ENCODE measurements around the gene ELF4. TPM values are rescaled to one million over a fixed set of nuclear protein-coding genes. Genes with fewer than 3 reads are reported as not detected.

ELF4 gene
- total RNA-seq, 4 donors from 2014 or later: 4.5 to 9.5 (median 7.5) TPM

- no peak for ATAC-seq
- Histone ChIP-seq H3K36me3 (peaks cover 0 to 62% of the 10 kb centered on the region in 2 donors), H3K27ac (no peak overlapping the region), H3K9me3 (no peaks in the 10 kb centered on the region), H3K27me3 (no peaks in the 10 kb centered on the region), H3K4me1 (no peaks in the 10 kb centered on the region), H3K4me3 (no peak overlapping the region)
- WGBS, 2 donors (ENCODE audit: low coverage in 1 of 2): 83 to 95% methylated on average over 2 to 4 of the region's 4 CpGs
- TF ChIP-seq POLR2A (IDR thresholded peaks at IDR 0.05): no peak
- no peak for TF ChIP-seq CTCF (IDR thresholded peaks at IDR 0.05)
- TF ChIP-seq POLR2AphosphoS5 (IDR thresholded peaks at IDR 0.05): no peak
- no peak for TF ChIP-seq EP300 (IDR thresholded peaks at IDR 0.05)
These were observed 34.8 kb upstream of the ELF4 start for GRCh38 chrX:130145123-130145522.

GRCh38 chrX:130144509-130144908, 34.2 kb upstream of the ELF4 start:
- no peak for TF ChIP-seq CTCF (IDR thresholded peaks at IDR 0.05)
- TF ChIP-seq EP300 (IDR thresholded peaks at IDR 0.05): no peak
- TF ChIP-seq POLR2AphosphoS5 (IDR thresholded peaks at IDR 0.05): no peak
- no peak for TF ChIP-seq POLR2A (IDR thresholded peaks at IDR 0.05)
- no peak overlapping the region for H3K27ac ChIP-seq
- H3K36me3 ChIP-seq: peaks cover 0 to 68% of the 10 kb centered on the region in 2 donors
- no peaks in the 10 kb centered on the region for H3K27me3 ChIP-seq
- 62 to 68% methylated on average over 3 of the region's 3 CpGs for WGBS, 2 donors (ENCODE audit: low coverage in 1 of 2)
- ATAC-seq: no peak
- no peaks in the 10 kb centered on the region for H3K4me1 ChIP-seq
- H3K9me3 ChIP-seq: no peaks in the 10 kb centered on the region
- no peak overlapping the region for H3K4me3 ChIP-seq

GRCh38 chrX:130139474-130140201, 29.3 kb upstream of the ELF4 start:
- ATAC-seq: no peak
- TF ChIP-seq CTCF (IDR thresholded peaks at IDR 0.05) (no peak), POLR2A (IDR thresholded peaks at IDR 0.05) (no peak), EP300 (IDR thresholded peaks at IDR 0.05) (no peak), POLR2AphosphoS5 (IDR thresholded peaks at IDR 0.05) (no peak)
- Histone ChIP-seq H3K9me3 (no peaks in the 10 kb centered on the region), H3K36me3 (peaks cover 0 to 77% of the 10 kb centered on the region in 2 donors), H3K27me3 (no peaks in the 10 kb centered on the region), H3K4me1 (no peaks in the 10 kb centered on the region), H3K27ac (no peak overlapping the region), H3K4me3 (no peak overlapping the region)
- 40% methylated on average over 2 of the region's 3 CpGs; no CpG with 5 or more reads in 1 of the 2 donors for WGBS, 2 donors (ENCODE audit: low coverage in 1 of 2)

- Histone ChIP-seq H3K27ac (no peak overlapping the region), H3K27me3 (no peaks in the 10 kb centered on the region), H3K9me3 (no peaks in the 10 kb centered on the region), H3K4me1 (no peaks in the 10 kb centered on the region), H3K4me3 (no peak overlapping the region), H3K36me3 (peaks cover 0 to 85% of the 10 kb centered on the region in 2 donors)
- WGBS, 2 donors (ENCODE audit: low coverage in 1 of 2): 96% methylated on average over 5 of the region's 8 CpGs; no CpG with 5 or more reads in 1 of the 2 donors
- ATAC-seq: no peak
- TF ChIP-seq POLR2AphosphoS5 (IDR thresholded peaks at IDR 0.05) (no peak), EP300 (IDR thresholded peaks at IDR 0.05) (no peak), POLR2A (IDR thresholded peaks at IDR 0.05) (no peak), CTCF (IDR thresholded peaks at IDR 0.05) (no peak)
These were observed 26.7 kb upstream of the ELF4 start for GRCh38 chrX:130136961-130137360.

GRCh38 chrX:130136496-130136895, 26.2 kb upstream of the ELF4 start:
- Histone ChIP-seq H3K9me3 (no peaks in the 10 kb centered on the region), H3K4me3 (no peak overlapping the region), H3K4me1 (no peaks in the 10 kb centered on the region), H3K36me3 (peaks cover 0 to 90% of the 10 kb centered on the region in 2 donors), H3K27me3 (no peaks in the 10 kb centered on the region), H3K27ac (no peak overlapping the region)
- ATAC-seq: no peak
- WGBS, 2 donors (ENCODE audit: low coverage in 1 of 2): 74% methylated on average over 3 of the region's 5 CpGs; no CpG with 5 or more reads in 1 of the 2 donors
- TF ChIP-seq EP300 (IDR thresholded peaks at IDR 0.05): no peak
- no peak for TF ChIP-seq CTCF (IDR thresholded peaks at IDR 0.05)
- TF ChIP-seq POLR2A (IDR thresholded peaks at IDR 0.05): no peak
- no peak for TF ChIP-seq POLR2AphosphoS5 (IDR thresholded peaks at IDR 0.05)

Data from gastroesophageal sphincter (tissue), 4 donors.